HG03159 (cell line): Measurements from ENCODE around the gene RAD23B.
"Not testable (repeated sequence)": the region's sequence is repeated elsewhere in the genome, so short reads cannot be mapped to it uniquely, and the experiment has no call there.

Experiments used
- ATAC-seq: cut with Tn5 transposase; IDR thresholded peaks from one replicate; pipeline ENCODE4 v1.9.1; 2021; ENCODE audit warnings: mild to moderate bottlenecking, moderate library complexity; ENCODE audit not compliant: unreplicated experiment

Gene RAD23B

GRCh38 chr9:107282759-107283622 is at the start of gene RAD23B:
TSS of gene RAD23B (plus strand) at chr9:107283279. CDS start at chr9:107283630, 351 bp downstream.
- ATAC-seq, result peak; percentile 88

GRCh38 chr9:107235765-107236442 is 47.2 kb upstream of the RAD23B start:
- ATAC-seq, result no peak

GRCh38 chr9:107237873-107238272 is 45.2 kb upstream of the RAD23B start:
- no peak for ATAC-seq

- no peak for ATAC-seq
Measured at GRCh38 chr9:107239474-107239873, 43.6 kb upstream of the RAD23B start.

- ATAC-seq, result no peak
Measured at GRCh38 chr9:107240260-107240659, 42.8 kb upstream of the RAD23B start.

GRCh38 chr9:107242073-107243030 is 40.7 kb upstream of the RAD23B start:
- ATAC-seq, result no peak

GRCh38 chr9:107243742-107244141 is 39.3 kb upstream of the RAD23B start:
- peak; percentile 62 for ATAC-seq

GRCh38 chr9:107246259-107247254 is 36.5 kb upstream of the RAD23B start:
- no peak for ATAC-seq

GRCh38 chr9:107248714-107249113 is 34.4 kb upstream of the RAD23B start:
- no peak for ATAC-seq

GRCh38 chr9:107249131-107249533 is 33.9 kb upstream of the RAD23B start:
- no peak for ATAC-seq

- ATAC-seq, result no peak
Measured at GRCh38 chr9:107249665-107250285, 33.3 kb upstream of the RAD23B start.

- no peak for ATAC-seq
Measured at GRCh38 chr9:107251756-107252322, 31.2 kb upstream of the RAD23B start.

- ATAC-seq, result no peak
Measured at GRCh38 chr9:107258919-107259318, 24.2 kb upstream of the RAD23B start.

GRCh38 chr9:107259751-107260313 is 23.2 kb upstream of the RAD23B start:
- not testable (repeated sequence) for ATAC-seq

- peak; percentile 100 for ATAC-seq
Measured at GRCh38 chr9:107260437-107261081, 22.5 kb upstream of the RAD23B start.

GRCh38 chr9:107261106-107261505 is 22.0 kb upstream of the RAD23B start:
- no peak for ATAC-seq

- no peak for ATAC-seq
Measured at GRCh38 chr9:107263289-107263688, 19.8 kb upstream of the RAD23B start.
